ENCODE data around the gene PDSS2. TPM values are rescaled to one million over a fixed set of nuclear protein-coding genes. Genes with fewer than 3 reads are reported as not detected.

Gene PDSS2
- total RNA-seq (2021; ENCODE audit: unreplicated experiment): 17.7 TPM
- polyA plus RNA-seq (2012; ENCODE audit: insufficient read length): 10.6 TPM
- percentile 73 among the genes with signal in this experiment for Bru-seq, nascent RNA
- percentile 65 among the genes with signal in this experiment for BruChase-seq, experiment 1, labeled RNA remaining after a 2-hour chase
- BruChase-seq, experiment 2, labeled RNA remaining after a 6-hour chase: percentile 66 among the genes with signal in this experiment
- long read RNA-seq, transcript PDSS2-201 (4 exons, 1,236 nt): minor isoform, 5 of 49 reads
- long read RNA-seq, transcript PDSS2-202 (8 exons, 3,540 nt): major isoform, 16 of 49 reads
- long read RNA-seq, partial matches to known transcripts: 1 of 49 reads
- long read RNA-seq, other reads (novel, unspliced or antisense): 27 of 49 reads

DNA sequence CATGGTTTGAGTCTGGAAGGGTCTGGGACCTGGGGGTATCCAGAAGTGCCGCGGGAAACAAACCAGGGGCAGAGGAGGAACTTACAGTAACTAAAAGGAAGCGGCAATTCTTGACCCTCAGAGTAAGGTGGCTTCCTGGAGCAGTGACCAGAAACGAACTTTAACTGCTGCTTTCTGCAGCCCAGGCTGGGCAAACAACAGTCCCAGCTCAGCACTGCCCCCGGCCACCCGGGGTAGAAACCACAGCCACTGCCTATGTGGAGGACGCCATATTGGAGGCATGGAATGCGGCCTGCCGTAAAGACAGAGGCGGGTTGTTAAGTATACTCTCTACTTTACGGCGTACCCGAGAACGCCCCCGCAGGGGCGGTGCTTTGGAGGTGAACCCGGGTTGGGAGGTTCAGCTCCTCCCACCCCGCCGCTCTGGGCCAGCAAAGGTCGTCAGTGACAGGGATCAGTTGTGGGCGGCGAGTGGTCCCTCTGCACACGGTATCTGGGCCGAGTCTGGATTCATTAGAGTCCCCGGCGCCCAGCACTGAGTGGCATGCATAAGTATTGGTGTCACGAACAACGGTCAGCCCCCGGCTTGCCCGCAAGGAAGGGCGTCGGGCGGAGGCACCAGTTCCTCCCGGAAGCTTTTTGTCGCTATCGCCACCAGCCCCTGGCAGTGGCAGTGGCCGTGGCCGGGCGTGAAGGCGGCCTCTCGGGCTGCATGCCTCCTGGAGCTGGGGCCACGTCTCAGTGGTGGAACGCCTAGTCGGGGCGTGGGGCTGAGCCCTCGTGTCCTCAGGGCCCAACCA lies at the start of gene PDSS2:
Gene PDSS2, minus strand, starts transcription at position 282 of the 800 bp plus-strand sequence. Its CDS starts 279 bp downstream, at position 3.
- peak within 1 kb of the TSS; percentile 89 to 98 for H3K4me3 ChIP-seq (ENCODE audit: low read depth in 2 of 2, low read length in 2 of 2)
- H3K27ac ChIP-seq (ENCODE audit: low read length): peak within 1 kb of the TSS; percentile 96
- TF ChIP-seq, protein P1, sequence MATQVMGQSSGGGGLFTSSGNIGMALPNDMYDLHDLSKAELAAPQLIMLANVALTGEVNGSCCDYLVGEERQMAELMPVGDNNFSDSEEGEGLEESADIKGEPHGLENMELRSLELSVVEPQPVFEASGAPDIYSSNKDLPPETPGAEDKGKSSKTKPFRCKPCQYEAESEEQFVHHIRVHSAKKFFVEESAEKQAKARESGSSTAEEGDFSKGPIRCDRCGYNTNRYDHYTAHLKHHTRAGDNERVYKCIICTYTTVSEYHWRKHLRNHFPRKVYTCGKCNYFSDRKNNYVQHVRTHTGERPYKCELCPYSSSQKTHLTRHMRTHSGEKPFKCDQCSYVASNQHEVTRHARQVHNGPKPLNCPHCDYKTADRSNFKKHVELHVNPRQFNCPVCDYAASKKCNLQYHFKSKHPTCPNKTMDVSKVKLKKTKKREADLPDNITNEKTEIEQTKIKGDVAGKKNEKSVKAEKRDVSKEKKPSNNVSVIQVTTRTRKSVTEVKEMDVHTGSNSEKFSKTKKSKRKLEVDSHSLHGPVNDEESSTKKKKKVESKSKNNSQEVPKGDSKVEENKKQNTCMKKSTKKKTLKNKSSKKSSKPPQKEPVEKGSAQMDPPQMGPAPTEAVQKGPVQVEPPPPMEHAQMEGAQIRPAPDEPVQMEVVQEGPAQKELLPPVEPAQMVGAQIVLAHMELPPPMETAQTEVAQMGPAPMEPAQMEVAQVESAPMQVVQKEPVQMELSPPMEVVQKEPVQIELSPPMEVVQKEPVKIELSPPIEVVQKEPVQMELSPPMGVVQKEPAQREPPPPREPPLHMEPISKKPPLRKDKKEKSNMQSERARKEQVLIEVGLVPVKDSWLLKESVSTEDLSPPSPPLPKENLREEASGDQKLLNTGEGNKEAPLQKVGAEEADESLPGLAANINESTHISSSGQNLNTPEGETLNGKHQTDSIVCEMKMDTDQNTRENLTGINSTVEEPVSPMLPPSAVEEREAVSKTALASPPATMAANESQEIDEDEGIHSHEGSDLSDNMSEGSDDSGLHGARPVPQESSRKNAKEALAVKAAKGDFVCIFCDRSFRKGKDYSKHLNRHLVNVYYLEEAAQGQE (IDR thresholded peaks at IDR 0.05; ENCODE audit: insufficient read depth in 1 of 2, low read depth in 2 of 2, low read length in 1 of 2): peak; percentile 35 to 53; a peak in 2 of 4 replicates
- TF ChIP-seq TCF7L2 (IDR thresholded peaks at IDR 0.05; ENCODE audit: low read depth, low read length) (peak; percentile 73), POLR2AphosphoS5 (IDR thresholded peaks at IDR 0.05; ENCODE audit: low read depth, low read length) (peak; percentile 99), CTCF (IDR thresholded peaks at IDR 0.05) (peak; percentile 84), SIN3A (IDR thresholded peaks at IDR 0.05; ENCODE audit: borderline replicate concordance, insufficient read depth, low read depth, low read length) (peak; percentile 89)
- peaks cover 15% of the 10 kb centered on the region for H3K4me1 ChIP-seq (ENCODE audit: control insufficient read depth, insufficient read depth, low read length)
- ATAC-seq: peak; percentile 98
- POLR2A ChIA-PET: interaction anchor here (0.6 to 1.2 kb wide), 4 partner anchors 98 to 1733 kb away, joined by 3 to 8 read pairs (median 5); no protein-coding TSS in a partner anchor
- CTCF ChIA-PET: interaction anchor here (0.6 to 2.8 kb wide), 7 partner anchors 29 to 381 kb away, joined by 3 to 12 read pairs (median 5); no protein-coding TSS in a partner anchor
- intact Hi-C loops (cut with micrococcal nuclease; ENCODE audit: unreplicated experiment) (no loop called here), in situ Hi-C loops (cut with HindIII; ENCODE audit: low pct_unique_long_range_greater_than_20kb, low sequenced_read_pairs) (no loop called here)
- no peaks in the 10 kb centered on the region for H3K36me3 ChIP-seq (ENCODE audit: control insufficient read depth, insufficient read depth, low read length)
- BruUV-seq (replicated peaks): TSS peak; percentile 92
- peak; percentile 96 for DNase-seq (ENCODE audit: low read depth, low spot score)
- no peaks in the 10 kb centered on the region for H3K27me3 ChIP-seq (ENCODE audit: control insufficient read depth, insufficient read depth, low read length)
- no peaks in the 10 kb centered on the region for H3K9me3 ChIP-seq (ENCODE audit: control insufficient read depth, insufficient read depth, low read depth, low read length)

DNA sequence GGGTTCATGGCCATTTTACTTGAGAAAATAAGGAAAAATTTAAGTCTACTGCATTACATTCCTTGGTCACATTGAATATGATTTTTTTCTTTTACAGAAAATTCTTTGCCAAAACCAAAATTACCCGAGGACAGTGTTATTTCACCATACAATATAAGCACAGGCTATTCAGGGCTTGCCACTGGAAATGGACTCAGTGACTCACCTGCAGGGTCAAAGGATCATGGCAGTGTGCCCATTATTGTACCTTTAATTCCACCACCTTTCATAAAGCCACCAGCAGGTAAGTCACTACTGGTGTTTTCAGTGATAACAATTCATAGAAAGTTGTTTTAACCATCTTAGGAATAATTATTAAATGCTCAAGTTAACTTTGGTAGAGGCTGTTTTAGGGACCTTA lies 46.8 kb upstream of the PDSS2 start:
- in situ Hi-C loops (cut with HindIII; ENCODE audit: low pct_unique_long_range_greater_than_20kb, low sequenced_read_pairs): no loop called here
- no peaks in the 10 kb centered on the region for H3K27me3 ChIP-seq (ENCODE audit: control insufficient read depth, insufficient read depth, low read length)

More for the DNA sequence above, 46.8 kb upstream of the PDSS2 start:
- no peaks in the 10 kb centered on the region for H3K36me3 ChIP-seq (ENCODE audit: control insufficient read depth, insufficient read depth, low read length)
- ChIA-PET CTCF (no interaction called here), POLR2A (interaction anchor here (1.0 kb wide), 1 partner anchor 43 kb away, joined by 3 read pairs; no protein-coding TSS in a partner anchor)
- no peaks in the 10 kb centered on the region for H3K9me3 ChIP-seq (ENCODE audit: control insufficient read depth, insufficient read depth, low read depth, low read length)
- DNase-seq (ENCODE audit: low read depth, low spot score) (no peak), ATAC-seq (no peak)
- H3K4me3 ChIP-seq (ENCODE audit: low read depth in 2 of 2, low read length in 2 of 2): no peak overlapping the region
- H3K27ac ChIP-seq (ENCODE audit: low read length): no peak overlapping the region
- H3K4me1 ChIP-seq (ENCODE audit: control insufficient read depth, insufficient read depth, low read length): 0 out of 2 replicates have a peak, but pooled peaks cover 5% of the 10 kb centered on the region
- no TSS peak for BruUV-seq (replicated peaks)
- TF ChIP-seq, protein P1 (IDR thresholded peaks at IDR 0.05; ENCODE audit: insufficient read depth in 1 of 2, low read depth in 2 of 2, low read length in 1 of 2): no peak
- no peak for TF ChIP-seq TCF7L2 (IDR thresholded peaks at IDR 0.05; ENCODE audit: low read depth, low read length)
- no peak for TF ChIP-seq CTCF (IDR thresholded peaks at IDR 0.05)
- intact Hi-C loops (cut with micrococcal nuclease; ENCODE audit: unreplicated experiment): no loop called here

Measured in Panc1 (cell line).